GM23338 (cell line): ENCODE measurements around the gene BRF1. TPM values are rescaled to one million over a fixed set of nuclear protein-coding genes. Genes with fewer than 3 reads are reported as not detected.

Experiments used
- ATAC-seq: fragments of 200-7000 bp; cut with Tn5 transposase; 3 replicates; pipeline ENCODE4 v1.9.1; 2020
- DNase-seq: peaks from one replicate; pipeline ENCODE4 v3.0.0-alpha.2; 2015; ENCODE audit warnings: low spot score
- H2AFZ ChIP-seq: fragments of 200-600 bp; sonication (generic); 2 replicates; pipeline ENCODE4 v1.8.0; 2016; ENCODE audit warnings: antibody characterized with exemption, mild to moderate bottlenecking, moderate library complexity
- H3F3A ChIP-seq: fragments of 200-600 bp; sonication (generic); replicated peaks from 2 replicates; pipeline ENCODE4 v1.8.0; 2017; ENCODE audit warnings: antibody characterized with exemption, mixed run types, low read depth
- H3K27ac ChIP-seq: fragments of 200-600 bp; sonication (generic); 2 replicates; pipeline ENCODE4 v1.6.1; 2016; ENCODE audit warnings: low read depth
- H3K27me3 ChIP-seq: fragments of 200-600 bp; sonication (generic); 2 replicates; pipeline ENCODE4 v1.8.0; 2016; ENCODE audit warnings: mild to moderate bottlenecking, mixed run types, moderate library complexity; ENCODE audit not compliant: insufficient read depth
- H3K36me3 ChIP-seq: fragments of 200-600 bp; sonication (generic); 2 replicates; pipeline ENCODE4 v1.8.0; 2016; ENCODE audit warnings: mild to moderate bottlenecking; ENCODE audit not compliant: insufficient read depth
- H3K4me1 ChIP-seq: fragments of 200-600 bp; sonication (generic); 2 replicates; pipeline ENCODE4 v1.8.0; 2016; ENCODE audit warnings: mild to moderate bottlenecking, moderate library complexity; ENCODE audit not compliant: insufficient read depth
- H3K4me2 ChIP-seq: fragments of 200-600 bp; sonication (generic); 2 replicates; pipeline ENCODE4 v1.7.1; 2017; ENCODE audit warnings: mixed run types
- H3K4me3 ChIP-seq: fragments of 200-600 bp; sonication (generic); 2 replicates; pipeline ENCODE4 v1.6.1; 2016; ENCODE audit warnings: mixed run types
- H3K79me2 ChIP-seq: fragments of 200-600 bp; sonication (generic); replicated peaks from 2 replicates; pipeline ENCODE4 v1.8.0; 2017; ENCODE audit warnings: mild to moderate bottlenecking; ENCODE audit not compliant: insufficient read depth
- H3K9me2 ChIP-seq: fragments of 200-600 bp; sonication (generic); 2 replicates; pipeline ENCODE4 v1.8.0; 2017; ENCODE audit not compliant: insufficient read depth
- H4K20me1 ChIP-seq: fragments of 200-600 bp; sonication (generic); replicated peaks from 2 replicates; pipeline ENCODE4 v1.8.0; 2017; ENCODE audit warnings: mild to moderate bottlenecking; ENCODE audit not compliant: insufficient read depth
- H3K27ac Mint-ChIP-seq: 2 replicates; pipeline ENCODE4 v1.8.0; 2020; ENCODE audit warnings: inconsistent platforms, mild to moderate bottlenecking, moderate library complexity, mixed read lengths
- H3K27me3 Mint-ChIP-seq: 3 replicates; pipeline ENCODE4 v1.8.0; 2022; ENCODE audit warnings: low read depth, mild to moderate bottlenecking, moderate library complexity, mixed read lengths, inconsistent platforms; ENCODE audit not compliant: insufficient read depth, poor library complexity
- H3K36me3 Mint-ChIP-seq: 3 replicates; pipeline ENCODE4 v1.8.0; 2021; ENCODE audit warnings: low read depth, mild to moderate bottlenecking, inconsistent platforms, moderate library complexity, mixed read lengths
- H3K4me1 Mint-ChIP-seq: 3 replicates; pipeline ENCODE4 v1.8.0; 2020; ENCODE audit warnings: mild to moderate bottlenecking, inconsistent platforms, mixed read lengths
- H3K4me3 Mint-ChIP-seq: 3 replicates; pipeline ENCODE4 v1.8.0; 2021; ENCODE audit warnings: moderate library complexity, mild to moderate bottlenecking, inconsistent platforms, mixed read lengths
- H3K9me3 Mint-ChIP-seq: 3 replicates; pipeline ENCODE4 v1.8.0; 2020; ENCODE audit warnings: moderate library complexity, mild to moderate bottlenecking, inconsistent platforms, mixed read lengths
- CREB1 ChIP-seq: fragments of 250-450 bp; sonication (Bioruptor Pico); IDR thresholded peaks from 2 replicates; pipeline ENCODE4 v1.5.0; 2020; ENCODE audit warnings: low read depth, mild to moderate bottlenecking, moderate library complexity
- ETS1 ChIP-seq: IDR thresholded peaks from 2 replicates; pipeline ENCODE4 v1.6.1; 2016; ENCODE audit warnings: antibody characterized with exemption
- EZH2 ChIP-seq: fragments of 200-600 bp; sonication (generic); IDR thresholded peaks from one replicate; pipeline ENCODE4 v1.8.0; 2017; ENCODE audit warnings: antibody characterized with exemption, mild to moderate bottlenecking, low read depth; ENCODE audit not compliant: unreplicated experiment
- EZH2phosphoT487 ChIP-seq: fragments of 200-600 bp; sonication (generic); IDR thresholded peaks from one replicate; pipeline ENCODE4 v1.8.1; 2018; ENCODE audit warnings: antibody characterized with exemption; ENCODE audit not compliant: unreplicated experiment
- JUNB ChIP-seq: IDR thresholded peaks from one replicate; pipeline ENCODE4 v1.6.1; 2016; ENCODE audit warnings: antibody characterized with exemption; ENCODE audit not compliant: unreplicated experiment
- NANOG ChIP-seq: IDR thresholded peaks from 2 replicates; pipeline ENCODE4 v1.6.1; 2016; ENCODE audit warnings: antibody characterized with exemption, borderline replicate concordance
- POLR2AphosphoS5 ChIP-seq: IDR thresholded peaks from 2 replicates; pipeline ENCODE4 v1.6.1; 2016; ENCODE audit warnings: antibody characterized with exemption, low read depth
- REST ChIP-seq: IDR thresholded peaks from one replicate; pipeline ENCODE4 v1.6.1; 2018; ENCODE audit warnings: antibody characterized with exemption; ENCODE audit not compliant: unreplicated experiment
- STAT1 ChIP-seq: IDR thresholded peaks from one replicate; pipeline ENCODE4 v1.6.1; 2016; ENCODE audit warnings: antibody characterized with exemption; ENCODE audit not compliant: unreplicated experiment
- ZNF114 ChIP-seq: fragments of 250-450 bp; sonication (Bioruptor Pico); IDR thresholded peaks from 2 replicates; pipeline ENCODE4 v1.5.0; 2020; ENCODE audit warnings: mild to moderate bottlenecking, moderate library complexity
- ZNF331 ChIP-seq: fragments of 250-450 bp; sonication (Bioruptor Pico); IDR thresholded peaks from 2 replicates; pipeline ENCODE4 v1.5.0; 2020; ENCODE audit warnings: low read depth, mild to moderate bottlenecking, moderate library complexity
- ZNF462 ChIP-seq: fragments of 250-450 bp; sonication (Bioruptor Pico); IDR thresholded peaks from 2 replicates; pipeline ENCODE4 v1.5.0; 2020; ENCODE audit warnings: mild to moderate bottlenecking, moderate library complexity
- polyA plus RNA-seq: library from polyadenylated mRNA; unstranded; fragments of >200 nt; fragmentation: Nextera tagmentation; extraction: Ambion mirVana; gene quantifications from 2 replicates; pipeline ENCODE4 v1.2.1, GENCODE V29; 2016
- total RNA-seq: library from RNA; depleted of rRNA; stranded (reverse); fragments of >200 nt; shearing (Covaris generic); gene quantifications from 2 replicates; pipeline ENCODE4 v1.2.3, GENCODE V29; 2014
- TF ChIP-seq, protein P1 (sequence below), 2 experiments: fragments of 200-600 bp in 1 of 2; sonication (generic) in 1 of 2; conservative IDR thresholded peaks; 2 replicates each; pipeline versions ENCODE4 v1.5.1 to v1.6.1; 2016 to 2017; ENCODE audit warnings: antibody characterized with exemption in 2 of 2, low read depth in 2 of 2, mild to moderate bottlenecking in 2 of 2, moderate library complexity in 1 of 2

Gene BRF1
- total and polyA plus RNA-seq, 2 experiments from 2014 or later, result 8.6 to 29.9 TPM

DNA sequence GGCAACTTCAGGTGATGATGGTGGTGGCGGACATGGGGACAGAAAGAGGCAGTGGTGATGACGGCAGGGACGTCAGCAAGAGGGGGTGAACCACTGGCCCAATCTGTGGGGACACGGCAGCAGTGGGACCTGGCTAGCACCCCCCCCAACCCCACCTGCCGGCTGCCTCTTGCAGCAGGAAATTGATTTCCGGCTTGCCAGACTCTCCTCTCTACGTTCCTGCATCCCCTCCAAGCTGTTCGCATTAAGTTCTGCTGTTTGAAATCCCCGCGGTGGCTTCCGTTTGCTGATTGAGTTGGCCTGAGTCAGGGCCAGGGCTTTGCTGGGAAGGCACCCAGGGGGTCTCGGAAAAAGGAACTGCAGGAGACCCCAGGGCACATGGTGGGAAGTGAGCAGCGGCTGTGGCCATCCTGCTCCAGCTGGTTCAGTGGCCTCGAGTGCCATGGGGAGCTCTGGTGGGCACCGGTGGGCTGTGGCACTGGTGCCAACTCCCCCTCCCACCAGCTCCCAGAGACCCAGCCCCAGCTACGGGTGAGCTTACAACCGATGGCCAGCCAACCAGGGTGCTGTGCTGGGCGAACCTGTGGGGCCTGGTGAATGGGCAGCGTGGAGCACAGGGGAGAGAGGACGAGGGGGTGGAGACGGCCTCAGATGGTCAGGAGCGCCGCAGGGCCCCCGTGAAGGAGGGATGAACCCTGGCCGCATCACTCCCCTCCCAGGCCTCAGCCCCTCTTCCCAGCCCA is 105.1 kb downstream of the BRF1 start:
- Mint-ChIP-seq H3K4me3 (peak overlapping the region; percentile 23; the same call in 2 of the 3 replicates), H3K36me3 (no peaks in the 10 kb centered on the region), H3K4me1 (peaks cover 14% of the 10 kb centered on the region; the same call in 2 of the 3 replicates), H3K9me3 (no peaks in the 10 kb centered on the region), H3K27me3 (peaks cover 32% of the 10 kb centered on the region), H3K27ac (no peak overlapping the region)
- DNase-seq (no peak), ATAC-seq (peak; percentile 7)
- Histone ChIP-seq H3K4me1 (no peaks in the 10 kb centered on the region; the same call in 1 of the 2 replicates), H3K27me3 (peaks cover 14% of the 10 kb centered on the region; the same call in 1 of the 2 replicates), H3K9me2 (no peaks in the 10 kb centered on the region), H3K4me3 (peak overlapping the region; percentile 59), H3K36me3 (no peaks in the 10 kb centered on the region), H3K4me2 (peak overlapping the region; percentile 81), H4K20me1 (no peaks in the 10 kb centered on the region), H3K27ac (no peak overlapping the region), H2AFZ (peak overlapping the region; percentile 72), H3F3A (no peaks in the 10 kb centered on the region), H3K79me2 (no peaks in the 10 kb centered on the region)
- TF ChIP-seq ZNF114 (CRISPR knock-in tag), result no peak
- no peak for TF ChIP-seq POLR2AphosphoS5
- no peak for TF ChIP-seq ZNF462 (CRISPR knock-in tag)
- TF ChIP-seq STAT1, result no peak
- TF ChIP-seq CREB1 (CRISPR knock-in tag), result no peak
- no peak for TF ChIP-seq ZNF331 (CRISPR knock-in tag)
- TF ChIP-seq JUNB, result no peak
- no peak for TF ChIP-seq ETS1
- TF ChIP-seq REST, result no peak
- TF ChIP-seq EZH2phosphoT487, result no peak
- TF ChIP-seq, protein P1, sequence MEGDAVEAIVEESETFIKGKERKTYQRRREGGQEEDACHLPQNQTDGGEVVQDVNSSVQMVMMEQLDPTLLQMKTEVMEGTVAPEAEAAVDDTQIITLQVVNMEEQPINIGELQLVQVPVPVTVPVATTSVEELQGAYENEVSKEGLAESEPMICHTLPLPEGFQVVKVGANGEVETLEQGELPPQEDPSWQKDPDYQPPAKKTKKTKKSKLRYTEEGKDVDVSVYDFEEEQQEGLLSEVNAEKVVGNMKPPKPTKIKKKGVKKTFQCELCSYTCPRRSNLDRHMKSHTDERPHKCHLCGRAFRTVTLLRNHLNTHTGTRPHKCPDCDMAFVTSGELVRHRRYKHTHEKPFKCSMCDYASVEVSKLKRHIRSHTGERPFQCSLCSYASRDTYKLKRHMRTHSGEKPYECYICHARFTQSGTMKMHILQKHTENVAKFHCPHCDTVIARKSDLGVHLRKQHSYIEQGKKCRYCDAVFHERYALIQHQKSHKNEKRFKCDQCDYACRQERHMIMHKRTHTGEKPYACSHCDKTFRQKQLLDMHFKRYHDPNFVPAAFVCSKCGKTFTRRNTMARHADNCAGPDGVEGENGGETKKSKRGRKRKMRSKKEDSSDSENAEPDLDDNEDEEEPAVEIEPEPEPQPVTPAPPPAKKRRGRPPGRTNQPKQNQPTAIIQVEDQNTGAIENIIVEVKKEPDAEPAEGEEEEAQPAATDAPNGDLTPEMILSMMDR (conservative IDR thresholded peaks at IDR 0.05; ENCODE audit: low read depth in 2 of 2), result no peak
- TF ChIP-seq EZH2, result no peak
- TF ChIP-seq NANOG, result no peak
